Upper lobe of left lung (tissue), 6 donors: Measurements from ENCODE around the gene WDR93. TPM values are rescaled to one million over a fixed set of nuclear protein-coding genes. Genes with fewer than 3 reads are reported as not detected.
A peak's percentile ranks its signal among the peaks of the same experiment; 100 is the strongest.

Source experiments
- ATAC-seq, 2 donors: fragments of 200-7000 bp; cut with Tn5 transposase; one replicate each; pipeline ENCODE4 v1.9.1; 2022; ENCODE audit warnings: mild to moderate bottlenecking in 2 of 2, moderate library complexity in 2 of 2; ENCODE audit not compliant: low FRiP score in 2 of 2
- DNase-seq, 2 donors: peaks; one replicate each; pipeline ENCODE4 v3.0.0-alpha.2; 2019 to 2020
- H3K27ac ChIP-seq, 4 donors: fragments of 200-600 bp; sonication (generic); one replicate each; pipeline ENCODE4 v1.5.1; 2016 to 2019
- H3K27me3 ChIP-seq, 4 donors: fragments of 200-600 bp; sonication (generic); one replicate each; pipeline ENCODE4 v1.5.1; 2017 to 2019
- H3K36me3 ChIP-seq, 4 donors: fragments of 200-600 bp; sonication (generic); one replicate each; pipeline ENCODE4 v1.5.1; 2016 to 2019
- H3K4me1 ChIP-seq, 4 donors: fragments of 200-600 bp; sonication (generic); one replicate each; pipeline ENCODE4 v1.5.1; 2018 to 2019
- H3K4me3 ChIP-seq, 4 donors: fragments of 200-600 bp; sonication (generic); one replicate each; pipeline ENCODE4 v1.5.1; 2017 to 2019; ENCODE audit warnings: mild to moderate bottlenecking in 2 of 4, moderate library complexity in 1 of 4
- H3K9me3 ChIP-seq, 4 donors: fragments of 200-600 bp; sonication (generic); one replicate each; pipeline ENCODE4 v1.5.1; 2018 to 2019
- CTCF ChIP-seq, 6 experiments: fragments of 450-650 bp in 4 of 6; fragments of 200-600 bp in 2 of 6; sonication (generic) in 2 of 6; IDR thresholded peaks; one replicate each; pipeline ENCODE4 v1.5.1; 2016 to 2019; ENCODE audit warnings: antibody characterized with exemption in 6 of 6
- EP300 ChIP-seq, 4 donors: sonication (generic); formaldehyde crosslinking; IDR thresholded peaks; one replicate each; pipeline ENCODE4 v1.5.1; 2017; ENCODE audit warnings: antibody characterized with exemption in 4 of 4, control low read depth in 2 of 4
- POLR2A ChIP-seq, 4 donors: fragments of 450-650 bp; IDR thresholded peaks; one replicate each; pipeline ENCODE4 v1.5.1; 2016 to 2017; ENCODE audit warnings: antibody characterized with exemption in 4 of 4, mild to moderate bottlenecking in 2 of 4
- POLR2AphosphoS5 ChIP-seq, 2 donors: sonication (generic); formaldehyde crosslinking; IDR thresholded peaks; one replicate each; pipeline ENCODE4 v1.5.1; 2017; ENCODE audit warnings: antibody characterized with exemption in 2 of 2
- WGBS, 2 donors: methylation state at CpG; one replicate each; pipeline ENCODE4 v1.1.5; 2017 to 2018; 5-methylcytosine and 5-hydroxymethylcytosine counted together
- total RNA-seq, 6 donors: library from RNA; depleted of rRNA in 4 of 6; stranded (reverse); fragments of >200 nt in 4 of 6; gene quantifications; one replicate each; pipeline versions ENCODE4 v1.1.0 to v1.2.1, GENCODE V29; 2016 to 2021
- donor health status: DM: no; HTN: no; CAD: no; lungs with moderate emphysema.
- donor health status: DM: no; HTN: yes; CAD: no; lungs with severe emphysema.

WDR93 gene
- total RNA-seq, 6 donors from 2014 or later, result 0.31 to 7.2 (median 1.9) TPM

GRCh38 chr15:89672221-89673164 is 18.1 kb upstream of the WDR93 start:
- no peak overlapping the region for H3K4me3 ChIP-seq
- no peaks in the 10 kb centered on the region for H3K4me1 ChIP-seq
- ATAC-seq (no peak), DNase-seq (peak in 1 of 2 donors; percentile 57)
- H3K9me3 ChIP-seq, result no peaks in the 10 kb centered on the region
- TF ChIP-seq POLR2A (IDR thresholded peaks at IDR 0.05), result no peak
- TF ChIP-seq CTCF (IDR thresholded peaks at IDR 0.05), result no peak
- no peak for TF ChIP-seq EP300 (IDR thresholded peaks at IDR 0.05)
- TF ChIP-seq POLR2AphosphoS5 (IDR thresholded peaks at IDR 0.05), result no peak
- H3K36me3 ChIP-seq, result no peaks in the 10 kb centered on the region
- no peaks in the 10 kb centered on the region for H3K27me3 ChIP-seq
- no peak overlapping the region for H3K27ac ChIP-seq
- WGBS, 2 donors, result 86 to 92% methylated on average over 11 to 12 of the region's 12 CpGs

GRCh38 chr15:89673165-89673512 is 17.5 kb upstream of the WDR93 start:
- 62 to 66% methylated on average over 10 to 11 of the region's 12 CpGs for WGBS, 2 donors
- DNase-seq (peak in 1 of 2 donors; percentile 52), ATAC-seq (no peak)
- Histone ChIP-seq H3K4me1 (no peaks in the 10 kb centered on the region), H3K27me3 (no peaks in the 10 kb centered on the region), H3K27ac (no peak overlapping the region), H3K36me3 (no peaks in the 10 kb centered on the region), H3K4me3 (no peak overlapping the region), H3K9me3 (no peaks in the 10 kb centered on the region)
- TF ChIP-seq EP300 (IDR thresholded peaks at IDR 0.05) (no peak), POLR2AphosphoS5 (IDR thresholded peaks at IDR 0.05) (no peak), POLR2A (IDR thresholded peaks at IDR 0.05) (no peak), CTCF (IDR thresholded peaks at IDR 0.05) (peak in 3 of 6 experiments; percentile 7 to 44 (median 21))

GRCh38 chr15:89674526-89674925 is 16.1 kb upstream of the WDR93 start:
- Histone ChIP-seq H3K36me3 (no peaks in the 10 kb centered on the region), H3K27me3 (no peaks in the 10 kb centered on the region), H3K4me3 (no peak overlapping the region), H3K4me1 (peaks cover 0 to under 1% (median 0%) of the 10 kb centered on the region in 4 donors), H3K27ac (no peak overlapping the region), H3K9me3 (no peaks in the 10 kb centered on the region)
- TF ChIP-seq EP300 (IDR thresholded peaks at IDR 0.05) (no peak), POLR2A (IDR thresholded peaks at IDR 0.05) (no peak), CTCF (IDR thresholded peaks at IDR 0.05) (no peak), POLR2AphosphoS5 (IDR thresholded peaks at IDR 0.05) (no peak)
- DNase-seq (no peak), ATAC-seq (no peak)
- 76 to 78% methylated on average over 4 of the region's 4 CpGs for WGBS, 2 donors

- Histone ChIP-seq H3K4me3 (no peak overlapping the region), H3K36me3 (no peaks in the 10 kb centered on the region), H3K4me1 (peaks cover 0 to 9% (median 4%) of the 10 kb centered on the region in 4 donors), H3K9me3 (no peaks in the 10 kb centered on the region), H3K27ac (no peak overlapping the region), H3K27me3 (no peaks in the 10 kb centered on the region)
- WGBS, 2 donors, result 74 to 83% methylated on average over 6 of the region's 6 CpGs
- no peak for TF ChIP-seq CTCF (IDR thresholded peaks at IDR 0.05)
- TF ChIP-seq POLR2AphosphoS5 (IDR thresholded peaks at IDR 0.05), result no peak
- no peak for TF ChIP-seq POLR2A (IDR thresholded peaks at IDR 0.05)
- TF ChIP-seq EP300 (IDR thresholded peaks at IDR 0.05), result no peak
- ATAC-seq (no peak), DNase-seq (no peak)
Observed at GRCh38 chr15:89675606-89676005, 15.0 kb upstream of the WDR93 start.
